Stimulated activated CD4-positive, alpha-beta T cell treated with anti-CD3 and anti-CD28 coated beads, Interleukin-15, amount 100 ng/mL, for 24 hours (primary cell): ENCODE results near the gene ACAA1.
"Not testable (repeated sequence)": the region's sequence is repeated elsewhere in the genome, so short reads cannot be mapped to it uniquely, and the experiment has no call there.

Experiments
- DNase-seq: peaks from one replicate; pipeline ENCODE4 v3.0.0-alpha.2; 2020

The ACAA1 gene

GRCh38 chr3:38136777-38137614 is at the start of gene ACAA1:
ACAA1 (minus strand) TSS chr3:38137127; CDS start chr3:38137035, 92 bp downstream.
- DNase-seq: peak; percentile 100

GRCh38 chr3:38177181-38177580 is 40.3 kb upstream of the ACAA1 start:
- DNase-seq: no peak

DNA sequence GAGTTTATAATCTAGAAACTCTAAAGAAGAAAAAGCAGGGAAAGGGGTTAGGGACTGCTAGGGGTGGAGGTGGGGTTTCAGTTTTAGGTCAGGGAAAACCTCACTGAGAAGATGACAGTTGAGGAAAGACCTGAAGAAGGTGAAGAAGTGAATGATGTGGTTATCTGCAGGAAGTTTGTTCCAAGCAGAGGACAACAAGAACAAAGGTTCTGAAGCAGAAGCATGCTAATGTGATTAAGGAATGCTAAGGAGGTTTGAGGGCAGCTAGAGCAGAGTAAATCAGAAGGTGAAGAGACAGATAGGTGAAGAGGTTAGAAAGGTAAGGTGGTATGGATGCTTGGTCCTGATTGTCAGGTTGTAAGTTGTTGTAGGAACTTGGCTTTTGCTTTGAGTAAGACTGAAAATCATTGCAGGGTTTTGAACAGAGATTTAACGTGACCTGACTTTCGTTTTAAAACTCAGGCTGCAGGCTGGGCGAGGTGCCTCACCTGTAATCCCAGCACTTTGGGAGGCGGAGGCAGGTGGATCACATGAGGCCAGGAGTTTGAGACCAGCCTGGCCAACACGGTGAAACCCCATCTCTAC is 37.0 kb upstream of the ACAA1 start:
- DNase-seq: no peak

GRCh38 chr3:38171622-38172021 is 34.7 kb upstream of the ACAA1 start:
- DNase-seq: no peak

DNA sequence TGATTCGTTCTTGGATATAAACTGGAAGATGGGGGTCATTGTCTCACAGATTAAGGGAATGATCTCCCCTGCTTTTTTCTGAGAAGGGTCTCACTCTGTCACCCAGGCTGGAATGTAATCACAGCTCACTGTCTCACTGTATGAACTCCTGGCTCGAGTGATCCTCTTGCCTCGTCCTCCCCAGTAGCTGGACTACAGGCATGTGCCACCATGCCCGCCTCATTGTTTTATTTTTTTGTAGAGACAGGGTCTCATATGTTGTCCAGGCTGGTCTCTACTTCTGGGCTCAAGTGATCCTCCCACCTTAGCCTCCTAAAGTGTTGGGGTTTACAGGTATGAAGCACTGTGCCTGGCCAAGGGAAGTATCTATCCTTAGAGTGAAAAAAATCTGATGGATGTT is 33.8 kb upstream of the ACAA1 start:
- no peak for DNase-seq

DNA sequence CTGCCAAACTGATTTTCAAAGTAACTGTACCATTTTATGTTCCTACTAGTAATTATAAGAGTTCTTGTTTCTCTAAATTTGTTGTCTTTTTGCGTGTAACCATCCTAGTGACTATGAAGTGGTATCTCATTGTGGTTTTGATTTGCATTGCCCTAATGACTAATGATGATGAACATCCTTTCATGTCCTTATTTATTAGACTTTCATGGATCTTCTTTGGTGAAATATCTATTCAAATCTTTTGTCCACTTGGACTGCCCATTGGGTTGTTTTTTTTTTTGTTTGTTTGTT is 32.0 kb upstream of the ACAA1 start:
- no peak for DNase-seq

DNA sequence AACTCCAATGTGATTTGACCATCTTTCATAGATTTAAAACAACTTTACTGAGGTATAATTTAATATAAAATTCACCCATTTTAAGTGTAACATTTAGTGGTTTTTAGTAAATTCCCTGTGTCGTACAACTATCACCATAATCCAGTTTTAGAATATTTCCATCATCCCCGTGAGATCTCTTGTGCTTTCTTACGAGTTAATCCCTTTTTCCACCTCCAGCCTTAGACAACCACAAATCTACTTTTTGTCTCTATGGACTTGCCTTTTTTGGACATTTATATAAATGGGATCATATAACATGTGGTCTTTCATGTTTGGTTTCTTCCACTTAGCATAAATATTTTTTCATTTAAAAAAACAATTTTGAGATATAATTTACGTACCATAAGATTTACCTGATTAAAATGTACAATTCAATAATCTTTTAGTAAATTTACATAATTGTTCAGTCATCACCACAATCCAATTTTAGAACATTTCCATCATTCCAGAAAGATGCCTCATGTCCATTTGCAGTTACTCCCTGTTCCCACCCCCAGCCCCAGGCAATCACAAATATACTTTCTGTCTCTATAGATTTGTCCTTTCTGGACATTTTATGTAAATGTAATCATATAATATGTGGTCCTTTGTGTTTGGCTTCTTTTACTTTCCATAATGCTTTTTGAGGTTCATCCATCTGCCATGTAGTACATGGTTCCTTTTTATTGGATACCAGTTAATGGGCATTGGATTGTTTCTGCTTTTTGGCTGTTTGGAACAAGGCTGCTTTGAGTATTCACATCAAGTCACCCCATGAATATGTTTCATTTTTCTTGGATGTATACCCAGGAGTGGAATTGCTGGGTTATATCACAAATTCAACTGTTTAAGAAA is 31.5 kb upstream of the ACAA1 start:
- DNase-seq: no peak

GRCh38 chr3:38167591-38167990 is 30.7 kb upstream of the ACAA1 start:
- no peak for DNase-seq

- DNase-seq: no peak
Measured at GRCh38 chr3:38165722-38166387, 28.9 kb upstream of the ACAA1 start.

DNA sequence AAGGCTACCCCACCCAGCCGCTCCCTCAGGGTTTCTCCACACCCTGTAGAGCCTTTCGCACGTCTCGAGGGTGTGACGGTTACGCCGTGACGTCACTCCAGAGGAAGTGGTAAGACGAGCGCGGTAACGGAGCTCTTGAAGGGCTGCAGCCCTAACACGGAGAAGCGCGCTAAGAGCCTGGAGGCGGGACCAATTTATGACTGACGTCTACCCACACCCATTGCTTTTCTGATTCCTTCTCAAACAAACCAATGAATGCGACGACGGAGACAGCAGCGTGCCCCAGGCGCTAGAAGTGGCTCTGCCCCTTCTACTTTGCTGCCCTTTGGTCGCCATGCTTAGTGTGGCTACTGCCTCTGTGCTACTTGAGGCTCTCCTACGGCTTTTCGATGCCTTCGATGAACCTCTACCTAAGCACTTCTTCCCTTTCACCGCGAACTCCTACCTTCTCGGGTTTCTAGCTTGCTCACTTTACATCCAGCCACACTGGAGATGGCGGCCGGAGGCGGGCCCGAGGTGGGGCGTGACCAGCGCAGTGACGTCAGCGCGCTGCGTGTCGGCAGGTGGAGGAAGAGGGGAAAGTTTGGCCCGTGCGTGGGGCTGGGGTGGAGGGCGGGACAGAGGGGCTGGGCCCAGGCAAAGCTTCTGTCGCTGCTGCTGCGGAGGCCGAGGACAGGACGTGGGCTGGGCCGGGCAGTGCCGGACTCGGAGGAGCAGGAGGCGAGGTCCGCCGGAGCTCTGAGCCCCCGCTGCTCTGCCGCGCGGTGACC is 28.2 kb upstream of the ACAA1 start, which contains the start of gene OXSR1:
Gene OXSR1, plus strand, starts transcription at position 586 of the 770 bp plus-strand sequence. CDS start 340 bp downstream, outside the sequence.
- peak; percentile 97 for DNase-seq

DNA sequence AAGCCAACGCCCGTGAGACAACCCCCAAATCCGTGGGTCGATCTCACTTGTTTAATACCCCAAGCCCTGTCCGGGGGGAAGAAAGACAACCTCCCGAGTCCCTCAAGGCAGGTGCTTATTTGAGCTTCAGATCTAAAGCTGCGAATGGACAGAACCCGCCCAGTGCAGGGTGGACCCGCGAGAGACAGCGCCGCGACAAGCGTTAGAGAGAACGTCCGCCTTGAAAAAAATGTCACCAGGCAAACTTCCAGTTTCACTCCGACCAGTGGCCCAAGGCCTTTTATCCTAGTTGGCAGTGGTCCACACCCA is 27.7 kb upstream of the ACAA1 start:
- DNase-seq: no peak

- DNase-seq: no peak
Measured at GRCh38 chr3:38163841-38164642, 27.1 kb upstream of the ACAA1 start.

GRCh38 chr3:38163117-38163840 is 26.4 kb upstream of the ACAA1 start:
- DNase-seq: peak; percentile 22

DNA sequence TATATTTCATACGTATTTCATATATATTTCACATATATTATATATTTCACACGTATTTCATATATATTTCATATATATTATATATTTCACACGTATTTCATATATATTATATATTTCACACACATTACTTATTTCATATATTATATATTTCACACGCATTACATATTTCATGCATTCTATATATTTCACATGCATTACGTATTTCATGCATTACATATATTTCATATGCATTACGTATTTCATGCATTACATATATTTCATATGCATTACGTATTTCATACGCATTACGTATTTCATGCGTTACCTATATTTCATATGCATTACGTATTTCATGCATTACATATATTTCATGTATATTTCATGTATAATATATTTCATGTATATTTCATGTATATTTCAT is 23.8 kb upstream of the ACAA1 start:
- DNase-seq: not testable (repeated sequence)

DNA sequence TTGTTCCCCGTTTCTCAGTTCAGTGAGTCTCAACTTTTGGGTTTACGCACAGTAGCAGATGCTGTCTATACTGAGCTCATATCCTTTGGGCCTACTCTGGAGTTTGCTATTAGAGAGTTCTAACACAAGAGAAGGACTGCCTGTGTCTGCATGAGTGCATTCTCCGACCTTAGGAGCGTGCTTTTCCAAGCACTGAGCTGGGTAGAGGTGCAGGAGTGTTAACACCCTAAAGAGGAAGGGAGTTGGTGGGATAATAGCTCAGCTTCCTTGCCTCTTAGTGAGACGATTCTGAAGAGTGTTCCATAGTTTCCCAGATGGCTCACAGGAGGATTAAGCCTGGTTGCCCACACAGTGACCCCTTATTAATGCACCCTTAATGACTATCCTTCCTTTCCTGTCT is 21.5 kb upstream of the ACAA1 start:
- no peak for DNase-seq

GRCh38 chr3:38157595-38157994 is 20.7 kb upstream of the ACAA1 start:
- DNase-seq: no peak

DNA sequence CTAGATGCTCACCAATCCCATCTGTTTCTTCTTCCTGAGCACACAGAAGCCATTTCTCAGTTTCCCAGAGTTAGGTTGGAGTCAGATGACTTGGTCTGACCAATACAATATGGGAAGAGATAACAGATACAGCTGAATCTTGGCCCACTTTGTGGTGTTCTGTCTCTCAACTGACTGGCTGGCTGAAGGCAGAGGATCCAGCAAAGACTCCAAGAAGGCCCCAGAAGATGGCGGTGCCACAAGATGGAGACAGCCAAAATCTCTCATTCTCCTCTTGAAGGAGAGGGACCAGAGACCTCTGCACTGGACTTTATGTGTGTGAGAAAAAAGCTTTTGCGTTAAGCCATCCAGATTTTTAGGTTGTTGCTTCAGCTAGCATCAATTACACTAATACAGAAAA is 20.2 kb upstream of the ACAA1 start:
- no peak for DNase-seq

DNA sequence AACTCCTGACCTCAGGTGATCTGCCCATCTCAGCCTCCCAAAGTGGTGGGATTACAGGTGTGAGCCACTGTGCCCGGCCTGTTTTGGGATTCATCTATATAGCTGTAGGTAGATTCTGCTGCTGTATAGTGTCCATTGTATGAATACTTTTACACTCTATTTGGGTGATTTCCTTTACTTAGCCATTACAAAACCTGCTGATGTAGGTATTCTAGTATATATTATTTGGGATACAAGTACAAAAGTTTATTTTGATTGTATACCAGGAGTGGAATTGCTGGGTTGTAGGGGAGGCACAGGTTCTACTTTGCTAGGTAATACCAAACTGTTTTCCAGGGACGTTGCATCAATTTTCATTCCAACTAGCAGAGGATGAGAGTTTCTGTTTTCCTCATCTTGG is 18.9 kb upstream of the ACAA1 start:
- DNase-seq: no peak

DNA sequence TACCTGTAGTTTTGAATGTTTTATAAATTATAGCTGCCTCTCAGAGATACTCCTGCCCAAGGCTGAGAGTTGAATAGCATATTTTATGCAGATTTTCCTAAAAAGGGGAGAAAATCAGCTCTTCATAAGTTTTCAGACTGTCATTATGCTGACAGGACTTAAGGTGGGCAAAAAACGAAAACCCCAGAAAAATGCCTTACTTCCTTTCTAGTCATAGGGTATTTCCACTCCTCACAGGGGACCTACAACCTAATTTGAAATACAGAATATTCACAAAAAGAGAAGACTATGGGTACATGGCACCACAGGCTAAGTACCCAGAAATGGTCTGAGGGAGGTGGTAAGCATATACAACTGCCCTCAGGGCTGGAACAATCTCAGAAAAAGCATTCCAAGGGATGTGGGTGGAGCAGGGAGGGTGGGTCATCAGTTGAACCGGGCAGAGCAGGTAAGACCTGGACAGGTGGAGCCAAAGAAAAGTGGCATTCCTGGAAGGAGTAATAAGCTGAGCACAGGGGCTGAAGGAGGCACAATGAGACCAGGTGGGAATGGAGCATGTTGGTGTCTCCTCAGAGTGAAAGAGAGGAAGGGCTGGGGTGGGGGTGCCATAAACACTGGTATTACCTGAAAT is 17.8 kb upstream of the ACAA1 start:
- no peak for DNase-seq

DNA sequence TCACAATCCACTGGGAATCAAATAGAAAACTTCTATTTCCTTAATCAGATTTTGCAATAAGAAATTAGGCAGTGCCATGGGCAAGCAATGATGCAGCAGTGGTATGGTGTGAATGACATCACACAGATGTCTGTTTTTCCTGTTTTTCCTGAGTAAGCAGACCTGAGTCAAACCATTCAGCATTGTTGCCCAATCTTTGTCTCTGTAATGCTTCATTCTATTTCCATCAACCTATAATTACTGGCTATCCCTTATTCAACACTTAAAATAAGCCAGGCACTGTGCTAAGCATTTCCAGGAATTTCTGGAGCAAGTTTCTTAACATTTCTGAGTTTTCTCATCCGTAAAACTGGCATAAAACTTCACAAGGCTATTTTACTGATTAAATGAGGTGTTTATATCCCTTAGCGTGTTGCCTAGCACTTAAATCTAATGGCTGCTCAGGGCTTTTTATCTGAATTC is 17.1 kb upstream of the ACAA1 start:
- no peak for DNase-seq
